GM12865 (cell line): Measurements from ENCODE around the gene PLOD2.

Experiments used
- DNase-seq: peaks from one replicate; pipeline ENCODE4 v3.0.0; 2010; ENCODE audit warnings: low read depth
- H3K4me3 ChIP-seq: 2 replicates; pipeline ENCODE4 v1.5.1; 2011; ENCODE audit warnings: mild to moderate bottlenecking, low read depth, low read length, control low read depth
- CTCF ChIP-seq: IDR thresholded peaks from 2 replicates; pipeline ENCODE4 v1.5.1; 2011; ENCODE audit warnings: low read length, control low read depth, low read depth, inconsistent platforms; ENCODE audit not compliant: insufficient read depth; ENCODE audit errors: missing control alignments

The PLOD2 gene

GRCh38 chr3:146160964-146161662, at the start of gene PLOD2:
PLOD2 (minus strand) TSS chr3:146161184; CDS start chr3:146160989, 195 bp downstream.
- peak within 1 kb of the TSS; percentile 69 for H3K4me3 ChIP-seq
- DNase-seq = peak; percentile 81

GRCh38 chr3:146209371-146209770, 48.4 kb upstream of the PLOD2 start:
- no peak for DNase-seq
- no peak overlapping the region for H3K4me3 ChIP-seq
- no peak for TF ChIP-seq CTCF

More at GRCh38 chr3:146160964-146161662, at the start of gene PLOD2:
- no peak for TF ChIP-seq CTCF

- TF ChIP-seq CTCF = no peak
- no peak overlapping the region for H3K4me3 ChIP-seq
- no peak for DNase-seq
Observed at GRCh38 chr3:146203776-146204175, 42.8 kb upstream of the PLOD2 start.

- TF ChIP-seq CTCF = no peak
- H3K4me3 ChIP-seq = no peak overlapping the region
- no peak for DNase-seq
Observed at GRCh38 chr3:146200461-146201220, 39.7 kb upstream of the PLOD2 start.

- no peak for DNase-seq
- H3K4me3 ChIP-seq = no peak overlapping the region
- no peak for TF ChIP-seq CTCF
Observed at GRCh38 chr3:146199762-146200161, 38.8 kb upstream of the PLOD2 start.

- no peak overlapping the region for H3K4me3 ChIP-seq
- no peak for TF ChIP-seq CTCF
- no peak for DNase-seq
Observed at GRCh38 chr3:146196789-146197188, 35.8 kb upstream of the PLOD2 start.
